Activated T-cell treated with anti-CD3 and anti-CD28 coated beads, Interleukin-2, amount 50 U/mL, for 1 hour (primary cell): ENCODE measurements around the gene ZDHHC20.
A peak's percentile ranks its signal among the peaks of the same experiment; 100 is the strongest.

ENCODE experiments used
- DNase-seq: peaks from one replicate; pipeline ENCODE4 v3.0.0-alpha.2; 2020

ZDHHC20 gene, protein sequence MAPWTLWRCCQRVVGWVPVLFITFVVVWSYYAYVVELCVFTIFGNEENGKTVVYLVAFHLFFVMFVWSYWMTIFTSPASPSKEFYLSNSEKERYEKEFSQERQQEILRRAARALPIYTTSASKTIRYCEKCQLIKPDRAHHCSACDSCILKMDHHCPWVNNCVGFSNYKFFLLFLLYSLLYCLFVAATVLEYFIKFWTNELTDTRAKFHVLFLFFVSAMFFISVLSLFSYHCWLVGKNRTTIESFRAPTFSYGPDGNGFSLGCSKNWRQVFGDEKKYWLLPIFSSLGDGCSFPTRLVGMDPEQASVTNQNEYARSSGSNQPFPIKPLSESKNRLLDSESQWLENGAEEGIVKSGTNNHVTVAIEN

DNA sequence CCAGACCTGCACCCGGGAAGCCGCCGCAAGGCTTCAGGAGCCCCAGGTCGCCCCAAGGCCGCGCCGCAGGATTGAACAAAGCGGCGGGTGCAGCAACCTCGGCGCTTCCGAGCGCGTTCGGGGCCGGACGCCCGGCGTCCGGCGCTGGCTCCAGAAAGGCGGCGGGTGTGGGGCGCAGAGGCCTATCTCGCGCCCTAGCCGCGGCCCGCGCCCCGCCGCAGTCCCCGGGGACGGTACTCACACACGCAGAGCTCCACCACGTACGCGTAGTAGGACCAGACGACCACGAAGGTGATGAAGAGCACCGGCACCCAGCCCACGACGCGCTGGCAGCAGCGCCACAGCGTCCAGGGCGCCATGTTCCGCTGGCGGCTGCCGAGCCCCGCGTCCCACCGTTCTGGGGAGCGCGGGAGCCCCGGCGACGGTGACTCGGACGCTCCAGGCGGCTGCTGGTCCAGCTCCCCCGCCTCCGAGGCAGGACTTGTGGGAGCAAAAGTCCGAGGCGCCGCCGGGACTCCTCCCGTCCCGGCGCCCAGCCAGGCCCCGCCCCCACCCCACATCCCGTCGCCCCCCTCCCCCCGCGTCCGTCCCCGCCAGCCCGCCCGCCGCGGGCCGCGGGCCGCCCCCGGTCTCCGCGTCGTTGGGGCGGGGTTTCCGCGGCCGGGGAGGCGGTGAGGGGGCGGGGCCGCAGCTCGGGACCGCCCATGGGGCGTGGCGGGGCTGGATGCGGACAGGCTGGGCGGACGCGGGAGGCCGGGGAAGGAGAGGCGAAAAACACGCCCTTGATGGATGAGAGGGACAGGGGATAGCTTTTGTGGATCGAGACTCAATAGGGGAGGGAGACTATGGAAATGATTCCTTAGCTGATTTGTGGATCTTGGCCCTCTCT lies at the start of gene ZDHHC20:
Gene ZDHHC20, minus strand, starts transcription at position 491 of the 889 bp plus-strand sequence. Its CDS starts 132 bp downstream, at position 359.
- peak; percentile 96 for DNase-seq

DNA sequence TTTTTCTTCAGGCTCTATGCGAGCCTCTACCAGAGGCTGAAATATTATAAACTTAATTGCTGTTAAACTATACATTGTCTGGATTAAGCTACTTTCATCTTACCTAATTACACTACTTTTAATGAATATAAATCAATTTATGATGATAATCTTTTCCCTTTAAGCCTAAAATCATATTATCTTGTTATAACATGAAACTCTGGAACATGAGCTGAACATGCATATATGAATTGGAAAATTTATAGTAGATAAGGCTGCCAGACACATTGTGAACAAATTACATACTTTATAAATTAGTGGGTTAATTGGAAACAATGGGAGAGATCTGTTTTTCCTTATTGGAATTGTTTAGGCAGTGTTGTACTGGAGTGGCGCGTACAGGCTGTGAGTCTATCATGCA lies 45.3 kb upstream of the ZDHHC20 start:
- DNase-seq: no peak

DNA sequence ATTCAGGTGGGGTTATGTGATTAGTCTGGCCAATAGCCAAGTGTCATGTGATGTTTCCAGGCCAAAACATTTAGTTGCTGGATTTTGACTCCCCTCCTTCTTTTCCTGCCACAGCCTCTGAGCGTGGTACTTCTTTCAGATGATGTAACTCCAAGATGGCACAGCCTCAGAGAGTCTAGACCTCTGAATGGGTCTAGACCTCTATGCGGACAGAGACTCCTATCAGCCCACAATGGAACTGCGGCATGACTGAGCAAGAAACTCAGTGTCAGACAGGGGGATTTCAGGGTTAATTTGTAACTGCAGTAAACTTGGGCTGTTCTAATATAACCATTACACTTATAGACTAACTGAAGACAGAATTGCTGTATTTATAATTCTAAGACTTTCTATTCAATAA lies 42.6 kb upstream of the ZDHHC20 start:
- no peak for DNase-seq

DNA sequence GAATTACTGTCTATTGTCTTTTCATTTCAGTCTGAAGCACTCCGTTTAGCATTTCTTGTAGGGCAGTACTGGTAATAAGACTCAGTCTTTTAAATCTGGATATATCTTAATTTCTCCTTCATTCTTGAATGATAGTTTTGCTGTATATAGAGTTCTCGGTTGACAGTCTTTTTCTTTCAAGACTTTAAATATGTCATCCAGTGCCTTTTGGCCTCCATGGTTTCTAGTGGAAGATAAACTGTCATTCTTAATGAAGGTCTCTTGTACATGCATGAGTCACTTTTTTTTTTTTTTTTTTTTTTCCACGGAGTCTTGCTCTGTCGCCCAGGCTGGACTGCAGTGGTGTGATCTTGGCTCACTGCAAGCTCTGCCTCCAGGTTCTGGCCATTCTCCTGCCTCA lies 27.2 kb upstream of the ZDHHC20 start:
- no peak for DNase-seq

DNA sequence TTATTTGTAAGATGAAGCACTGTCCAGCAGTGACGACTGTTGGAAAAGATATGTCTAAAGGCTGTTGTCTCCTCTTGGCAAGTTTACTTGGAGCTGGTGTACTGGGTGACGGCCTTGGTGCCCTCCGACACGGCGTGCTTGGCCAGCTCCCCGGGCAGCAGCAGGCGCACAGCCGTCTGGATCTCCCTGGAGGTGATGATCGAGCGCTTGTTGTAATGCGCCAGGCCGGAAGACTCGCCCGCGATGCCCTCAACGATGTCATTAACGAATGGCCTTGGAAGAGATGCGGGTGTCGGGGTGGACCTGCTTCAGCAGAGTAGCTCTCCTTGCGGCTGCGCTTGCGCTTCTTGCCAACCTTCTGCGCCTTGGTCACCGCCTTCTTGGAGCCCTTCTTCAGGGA lies 24.6 kb upstream of the ZDHHC20 start:
- DNase-seq: no peak

DNA sequence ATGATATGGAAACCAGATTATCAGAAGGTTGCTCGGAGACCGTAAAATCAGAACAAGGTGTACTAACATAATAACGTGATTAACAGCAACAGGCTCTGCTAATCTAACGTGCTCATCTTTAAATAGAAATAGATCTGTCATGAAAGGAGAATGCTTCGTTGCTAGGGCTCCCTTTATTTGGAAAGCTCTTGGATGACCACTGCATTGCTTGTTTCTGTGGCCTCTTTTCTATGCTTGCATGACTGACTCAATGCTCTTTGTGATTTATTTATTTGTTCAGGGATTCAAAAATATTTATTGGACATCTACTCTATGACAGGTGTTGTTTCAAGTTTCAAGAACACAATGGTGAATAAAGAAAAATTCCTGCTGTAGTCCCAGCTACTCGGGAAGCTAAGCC lies 22.3 kb upstream of the ZDHHC20 start:
- DNase-seq: no peak

DNA sequence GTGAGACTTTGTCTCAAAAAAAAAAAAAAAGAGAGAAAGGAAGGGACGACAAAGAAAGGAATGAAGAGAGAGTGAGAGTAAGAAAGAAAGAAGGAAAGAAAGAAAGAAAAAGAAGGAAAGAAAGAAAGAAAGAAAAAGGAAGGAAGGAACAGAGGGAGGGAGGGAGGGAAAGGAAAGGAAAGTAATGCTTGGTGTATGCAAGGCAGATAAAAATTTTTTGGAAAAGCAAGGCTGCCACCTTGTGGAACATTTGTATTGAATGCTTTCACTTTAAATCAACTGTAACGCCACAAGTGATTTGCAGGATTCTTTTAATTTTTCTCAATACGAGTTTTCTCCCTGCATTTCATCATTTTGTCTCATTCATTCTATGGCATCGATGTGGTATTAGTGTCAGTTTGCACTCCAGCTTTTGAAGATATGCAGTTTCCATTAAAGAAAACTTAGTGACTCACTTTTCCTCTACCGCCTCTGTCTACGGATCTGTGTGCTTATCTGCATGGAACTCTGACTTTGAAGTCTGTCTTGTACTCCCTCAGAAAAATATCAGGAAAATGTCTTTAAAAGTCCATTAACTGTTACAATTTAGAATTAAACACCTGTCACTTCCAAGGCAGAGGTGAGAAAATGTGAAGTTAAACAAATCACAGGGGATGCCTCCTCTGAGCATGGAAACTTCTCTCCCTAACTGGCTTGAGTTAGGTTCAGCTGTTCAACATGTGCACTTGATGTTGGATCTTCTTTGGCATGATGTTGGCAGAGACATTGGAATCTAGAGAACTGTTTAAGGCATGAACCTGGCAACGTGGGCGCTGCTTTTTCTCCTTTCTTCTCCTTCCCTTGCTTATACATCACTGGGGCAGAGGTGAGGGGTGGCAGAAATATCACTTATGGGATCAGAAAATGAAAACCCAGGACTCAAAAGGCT lies 20.0 kb upstream of the ZDHHC20 start:
- no peak for DNase-seq

DNA sequence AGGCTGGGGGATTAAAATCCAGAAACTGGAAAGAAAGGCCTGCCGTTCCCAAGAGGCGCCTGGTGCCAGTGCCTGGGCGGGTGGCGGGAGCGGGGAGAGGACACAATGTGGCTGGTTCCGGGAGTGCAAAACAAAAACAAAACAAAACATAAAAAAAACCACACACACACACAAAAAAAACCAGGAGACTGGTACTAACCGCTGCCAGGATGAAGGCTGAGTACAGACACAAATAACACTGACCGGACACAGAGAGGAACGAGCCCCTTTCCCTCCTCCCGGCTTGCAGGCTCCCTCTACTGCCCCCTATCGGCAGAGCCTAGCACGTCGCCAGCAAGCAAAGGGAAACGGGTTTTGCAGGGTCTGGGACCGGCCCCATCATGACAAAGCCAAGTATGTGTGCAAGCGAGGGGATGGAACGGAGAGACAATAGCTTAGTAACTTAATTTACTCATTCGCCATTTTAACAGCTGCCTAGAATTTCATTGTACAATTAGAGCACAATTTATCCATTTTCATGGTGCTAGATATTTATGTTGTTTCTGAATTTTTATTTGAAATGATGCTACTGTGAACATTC lies 17.9 kb upstream of the ZDHHC20 start:
- DNase-seq: peak; percentile 77

DNA sequence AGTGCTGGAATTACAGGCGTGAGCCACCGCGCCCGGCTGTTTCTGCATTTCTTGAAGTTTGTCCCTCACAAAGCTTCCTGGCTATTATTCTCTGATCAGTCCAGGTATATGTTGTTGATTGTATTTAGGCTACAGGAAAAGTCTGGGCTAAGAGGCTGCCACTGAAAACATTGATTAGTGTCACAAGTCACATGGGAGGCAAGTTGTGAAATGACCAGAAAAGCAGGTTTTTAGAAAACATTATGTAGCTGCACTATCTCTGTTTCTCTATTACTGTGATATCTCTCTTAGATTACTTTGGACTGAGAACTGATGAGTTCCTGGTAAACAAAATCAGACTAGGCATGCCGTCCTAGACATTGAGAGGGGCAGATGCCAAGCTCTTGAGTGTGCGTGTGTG lies 16.0 kb upstream of the ZDHHC20 start:
- no peak for DNase-seq

DNA sequence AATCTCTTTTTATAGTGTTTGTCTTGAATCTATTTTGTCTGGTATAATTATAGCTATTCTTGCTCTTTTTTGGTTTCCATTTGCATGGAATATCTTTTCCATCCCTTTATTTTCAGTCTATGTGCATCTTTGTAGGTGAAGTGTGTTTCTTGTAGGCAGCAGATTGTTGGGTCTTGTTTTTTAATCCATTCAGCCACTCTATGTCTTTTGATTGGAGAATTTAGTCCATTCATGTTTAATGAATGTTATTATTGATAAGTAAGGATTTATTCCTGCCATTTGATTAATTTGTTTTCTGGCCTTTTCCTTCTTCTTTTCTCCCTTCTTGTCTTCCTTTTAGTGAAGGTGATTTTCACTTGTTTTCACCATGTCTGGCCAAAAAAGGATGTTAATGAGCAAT lies 11.7 kb upstream of the ZDHHC20 start:
- no peak for DNase-seq

DNA sequence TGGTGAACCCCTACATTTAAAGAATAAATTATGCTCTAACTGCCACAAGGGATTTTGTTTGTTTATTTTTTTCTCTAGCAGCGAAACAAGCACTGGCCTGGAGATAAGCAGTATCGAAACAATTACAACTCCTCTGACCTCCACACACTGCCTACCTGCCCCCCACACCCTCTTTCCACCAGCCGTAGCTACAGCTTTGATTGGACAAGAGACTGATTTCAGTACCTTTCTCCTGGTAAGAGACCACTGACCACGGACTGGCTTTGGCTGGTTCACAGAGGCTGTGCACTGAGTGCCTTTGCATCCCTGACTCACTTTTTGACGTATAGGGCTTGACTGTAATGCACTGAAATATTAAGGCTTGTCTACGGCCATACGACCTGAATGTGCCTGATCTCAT lies 7.4 kb upstream of the ZDHHC20 start:
- no peak for DNase-seq

DNA sequence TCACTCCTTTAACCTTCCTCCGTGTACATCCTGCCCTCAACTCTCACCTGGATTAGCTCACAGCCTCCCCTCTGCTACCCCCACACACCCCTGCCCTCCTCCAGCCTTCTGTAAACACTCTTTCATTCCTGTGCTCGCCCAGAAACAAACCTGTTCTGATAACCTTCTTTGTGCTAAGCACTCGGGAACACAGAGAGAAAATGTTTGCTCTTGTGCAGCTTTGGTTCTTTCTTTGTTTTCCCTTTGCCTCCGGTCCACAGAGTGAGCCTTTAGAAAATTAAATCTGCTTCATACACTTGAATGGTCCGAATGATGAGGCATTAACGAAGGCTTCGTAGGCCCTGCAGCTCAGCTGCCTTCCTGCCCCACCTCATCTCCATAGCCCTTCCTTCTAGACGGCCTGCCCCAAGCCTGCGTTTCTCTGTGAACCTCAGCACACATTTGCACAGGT lies 6.6 kb upstream of the ZDHHC20 start:
- no peak for DNase-seq

DNA sequence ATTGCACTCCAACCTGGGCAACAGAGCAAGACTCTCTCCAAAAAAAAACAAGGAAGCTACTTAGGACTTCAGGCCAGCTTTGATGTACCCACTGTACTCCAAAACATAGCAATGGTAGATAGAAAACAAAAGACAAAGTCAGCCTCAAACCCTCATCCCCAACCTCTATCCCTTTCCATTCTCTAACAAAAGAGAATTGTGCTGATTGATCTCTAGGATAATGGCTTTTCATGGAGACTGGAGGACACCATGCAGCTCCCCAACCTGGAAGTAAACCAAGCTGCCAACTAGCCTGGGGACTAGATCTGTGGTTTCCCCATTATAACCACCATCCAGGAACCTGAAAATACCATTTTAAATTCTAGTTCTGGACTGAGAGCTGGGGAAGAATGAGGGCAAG lies 4.3 kb upstream of the ZDHHC20 start:
- DNase-seq: no peak

DNA sequence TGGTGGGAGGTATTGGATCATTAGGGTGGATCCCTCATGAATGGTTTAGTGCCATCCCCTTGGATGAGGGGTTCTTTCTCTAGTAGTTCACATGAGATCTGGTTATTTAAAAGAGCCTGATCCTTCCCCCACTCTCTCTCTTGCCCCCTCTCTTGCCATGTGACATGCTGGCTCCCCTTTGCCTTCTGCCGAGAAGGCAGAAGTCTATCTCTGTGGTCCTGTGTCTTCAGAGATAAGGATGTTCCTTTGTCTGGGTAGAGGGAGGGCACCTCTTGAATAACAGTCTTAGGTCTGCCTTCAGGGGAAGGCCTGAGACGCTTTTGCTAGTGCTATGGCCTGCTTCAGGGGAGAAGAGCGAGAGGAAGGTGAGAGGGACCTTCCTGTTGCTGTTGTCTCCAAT lies 2.0 kb upstream of the ZDHHC20 start:
- DNase-seq: no peak

DNA sequence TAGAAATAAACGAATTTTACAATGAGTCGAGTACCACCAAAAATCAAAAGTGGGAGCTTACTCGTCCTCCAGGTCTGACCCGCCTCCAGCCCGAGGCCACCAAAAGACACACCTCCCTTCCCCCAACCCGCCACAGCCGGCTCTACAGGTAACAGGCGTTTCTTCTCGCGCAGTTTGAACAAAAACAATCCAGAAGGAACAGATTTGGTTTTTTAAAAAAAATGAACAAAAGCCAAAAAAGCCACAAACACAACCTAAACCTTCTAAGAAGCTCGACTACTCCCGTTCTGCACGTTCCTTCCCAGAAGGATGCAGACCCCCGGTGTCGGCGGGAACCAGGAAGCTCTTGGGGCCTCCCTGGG lies 671 bp downstream of the ZDHHC20 start:
- DNase-seq: peak; percentile 59

DNA sequence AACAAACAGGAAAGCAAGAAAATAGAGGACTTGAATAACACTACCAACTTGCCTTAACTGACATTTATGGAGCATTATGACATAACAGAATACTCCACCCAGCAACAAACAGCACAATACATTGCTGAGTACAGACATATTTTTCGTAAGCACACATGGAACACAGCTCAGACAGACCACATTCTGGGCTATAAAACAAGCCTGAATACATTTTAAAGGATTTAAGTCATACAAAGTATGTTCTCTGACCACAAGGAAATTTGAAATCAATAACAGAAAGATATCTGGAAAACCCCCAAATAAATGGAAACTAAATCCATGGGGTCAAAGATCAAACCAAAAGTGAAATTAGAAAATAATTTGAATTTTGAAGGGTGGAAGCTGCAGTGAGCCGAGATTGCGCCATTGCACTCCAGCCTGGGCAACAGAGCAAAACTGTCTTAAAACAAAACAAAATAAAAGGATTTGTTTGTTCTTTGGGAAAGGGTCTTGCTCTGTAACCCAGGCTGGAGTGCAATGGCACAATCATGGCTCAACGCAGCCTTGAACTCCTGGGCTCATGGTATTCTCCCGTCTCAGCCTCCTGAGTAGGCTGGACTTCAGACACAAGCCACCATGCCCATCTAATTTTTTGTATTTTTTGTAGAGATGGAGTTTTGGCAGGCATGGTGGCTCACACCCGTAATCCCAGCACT lies 5.6 kb downstream of the ZDHHC20 start:
- no peak for DNase-seq

DNA sequence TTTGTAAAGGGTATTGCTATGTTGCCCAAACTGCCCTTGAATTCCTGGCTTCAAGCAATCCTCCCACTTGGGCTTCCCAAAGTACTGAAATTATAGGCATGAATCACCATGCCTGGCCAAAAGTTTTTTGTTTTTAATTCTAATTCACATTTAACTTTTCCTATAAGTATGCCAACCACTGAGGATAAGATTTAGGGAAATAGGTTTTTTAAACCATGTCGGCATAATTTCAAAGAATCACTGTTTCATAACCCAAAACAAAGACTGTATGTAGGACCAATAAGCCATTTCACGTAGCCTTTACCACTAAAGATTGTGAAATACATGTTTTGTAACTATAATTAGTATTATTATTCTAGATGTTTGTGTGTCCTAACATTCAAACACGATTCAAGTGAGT lies 8.2 kb downstream of the ZDHHC20 start:
- no peak for DNase-seq

DNA sequence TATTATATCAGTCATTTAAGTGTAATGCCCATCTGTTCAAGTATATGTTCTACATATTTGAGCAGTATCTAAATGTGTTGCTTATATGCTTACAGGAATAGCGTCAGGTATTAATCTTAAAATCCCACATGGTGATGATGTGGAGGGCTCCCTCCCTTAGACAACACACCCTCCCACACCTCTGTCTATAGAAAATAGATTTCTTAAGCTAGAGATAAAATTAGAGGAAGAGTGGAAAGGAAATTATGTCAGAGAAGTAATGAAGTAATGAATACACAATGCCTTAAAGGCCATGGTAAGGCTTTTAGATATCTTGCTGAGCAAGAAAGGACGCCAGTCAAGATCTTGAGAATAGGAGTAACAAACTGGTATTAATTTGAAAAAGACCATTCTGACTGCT lies 12.4 kb downstream of the ZDHHC20 start:
- DNase-seq: no peak

DNA sequence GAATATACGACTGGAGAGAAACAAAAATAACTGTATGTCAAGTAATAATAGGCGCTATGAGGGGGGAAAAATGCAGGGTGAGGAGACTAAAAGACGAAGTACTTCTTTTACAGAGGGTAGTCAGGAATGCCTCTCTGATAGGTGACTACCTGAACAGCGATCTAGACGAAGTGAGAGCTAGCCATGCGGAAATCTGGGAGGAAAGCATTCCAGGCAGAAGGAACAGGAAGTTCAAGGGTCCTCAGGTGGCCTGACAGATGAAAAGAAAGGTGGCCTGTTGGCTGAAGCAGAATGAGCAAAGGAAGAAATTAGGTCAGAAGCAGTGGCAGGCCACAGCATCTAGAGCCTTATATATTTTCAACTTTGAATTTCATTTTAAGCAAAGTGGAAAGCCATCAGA lies 13.3 kb downstream of the ZDHHC20 start:
- no peak for DNase-seq

DNA sequence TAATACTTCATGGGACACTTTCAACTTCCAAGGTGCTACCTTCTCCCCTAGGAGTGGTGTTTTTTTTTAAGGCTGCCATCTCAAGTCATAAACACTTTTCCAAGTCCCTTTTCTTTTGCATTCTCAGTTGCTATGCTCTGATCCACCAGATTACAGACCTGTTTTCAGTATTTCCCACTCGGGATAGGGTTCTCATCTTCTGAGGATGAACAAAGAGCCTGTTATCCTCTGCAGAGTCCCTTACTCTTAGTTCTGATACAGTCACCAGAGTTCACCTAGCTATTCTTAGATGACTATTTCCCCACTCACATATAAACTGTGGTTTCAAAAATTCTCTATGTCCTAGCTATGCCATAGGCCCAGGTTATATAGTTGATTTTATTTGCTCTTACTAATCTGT lies 15.9 kb downstream of the ZDHHC20 start:
- DNase-seq: no peak

DNA sequence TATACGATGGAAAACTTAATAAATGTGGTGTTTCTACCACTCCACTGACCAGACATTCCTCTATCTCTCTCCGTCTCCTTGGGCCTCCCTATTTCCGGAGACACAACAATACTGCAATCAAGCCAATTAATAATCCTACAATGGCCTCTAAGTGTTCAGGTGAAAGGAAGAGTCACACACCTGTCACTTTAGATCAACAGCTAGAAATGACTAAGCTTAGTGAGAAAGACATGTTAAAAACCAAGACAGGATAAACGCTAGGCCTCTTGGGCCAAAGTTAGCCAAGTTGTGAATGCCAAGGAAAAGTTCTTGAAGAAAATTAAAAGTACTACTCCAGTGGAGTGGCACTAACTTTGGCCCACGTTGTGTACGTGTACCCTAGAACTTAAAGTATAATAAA lies 22.5 kb downstream of the ZDHHC20 start:
- no peak for DNase-seq

DNA sequence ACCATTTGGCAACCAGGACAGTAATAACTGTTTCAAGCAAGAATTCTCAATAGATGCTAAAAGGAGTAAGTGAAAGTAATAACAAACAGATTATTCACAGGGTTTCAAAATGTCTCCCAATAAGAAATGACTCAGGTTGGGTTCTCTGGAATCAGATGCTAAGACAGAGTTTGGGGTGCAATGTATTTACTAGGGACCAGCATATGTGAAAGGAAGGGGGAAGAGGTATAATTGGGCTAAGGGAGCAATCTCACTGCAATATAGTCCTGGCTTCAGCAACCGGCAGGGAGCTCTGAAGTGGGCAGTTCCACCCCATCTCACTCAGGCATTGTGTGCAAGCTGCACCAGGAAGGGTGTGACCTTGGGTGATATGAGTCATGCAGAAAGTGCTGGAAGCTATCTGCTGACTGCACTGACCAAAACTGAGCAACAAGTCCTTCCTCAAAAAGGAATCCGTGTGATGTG lies 23.4 kb downstream of the ZDHHC20 start:
- peak; percentile 31 for DNase-seq
